ENCODE measurements around the gene GABRR3.
A peak's percentile ranks its signal among the peaks of the same experiment; 100 is the strongest.

Gene GABRR3
- total RNA-seq, result 0 to 0.07 reads per million in 2 donors

DNA sequence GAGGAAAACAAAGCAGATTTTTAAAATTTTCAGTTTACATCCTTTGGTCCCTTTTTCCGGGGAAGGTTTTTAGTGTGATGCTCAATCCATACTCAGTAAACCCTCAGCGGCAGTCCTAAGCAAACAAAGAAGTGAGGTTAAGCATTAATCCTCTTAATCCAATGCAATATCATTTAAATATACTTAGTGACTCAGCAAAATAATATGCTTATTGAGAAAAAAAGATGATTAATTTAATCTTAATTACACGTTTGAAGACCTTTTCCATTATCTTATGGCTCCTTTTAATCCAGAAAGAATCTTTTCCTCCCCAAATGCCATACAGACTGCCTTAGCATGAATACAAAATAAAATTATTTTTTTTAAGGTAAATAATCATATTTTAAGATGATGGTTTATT, at the start of gene GABRR3:
GABRR3 (minus strand) TSS at position 108 of the 400 bp plus-strand sequence. CDS start 328 bp downstream, outside the sequence.
- DNase-seq, result no peak

- DNase-seq, result no peak
Measured at GRCh38 chr3:98073486-98073885, 38.4 kb upstream of the GABRR3 start.

DNA sequence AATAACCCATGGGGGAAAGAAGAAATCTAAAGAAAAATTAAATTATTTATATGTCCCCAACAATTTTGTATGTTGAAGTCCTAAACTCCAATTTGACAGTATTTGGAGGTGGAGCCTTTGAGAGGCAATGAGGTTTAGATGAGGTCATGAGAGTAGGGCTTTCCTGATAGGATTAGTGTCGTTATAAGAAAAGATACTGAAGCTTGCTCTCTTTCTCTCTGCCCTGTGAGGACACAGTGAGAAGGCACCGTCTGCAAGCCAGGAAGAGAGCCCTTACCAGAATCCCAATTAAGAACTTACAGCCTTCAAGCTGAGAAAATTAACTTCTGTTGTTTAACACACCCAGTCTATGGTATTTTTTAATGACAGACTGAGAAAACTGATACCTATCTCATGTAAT, 35.7 kb upstream of the GABRR3 start:
- DNase-seq, result no peak

GRCh38 chr3:98068824-98069223, 33.7 kb upstream of the GABRR3 start:
- no peak for DNase-seq

- no peak for DNase-seq
Measured at GRCh38 chr3:98058244-98058960, 23.3 kb upstream of the GABRR3 start.

DNA sequence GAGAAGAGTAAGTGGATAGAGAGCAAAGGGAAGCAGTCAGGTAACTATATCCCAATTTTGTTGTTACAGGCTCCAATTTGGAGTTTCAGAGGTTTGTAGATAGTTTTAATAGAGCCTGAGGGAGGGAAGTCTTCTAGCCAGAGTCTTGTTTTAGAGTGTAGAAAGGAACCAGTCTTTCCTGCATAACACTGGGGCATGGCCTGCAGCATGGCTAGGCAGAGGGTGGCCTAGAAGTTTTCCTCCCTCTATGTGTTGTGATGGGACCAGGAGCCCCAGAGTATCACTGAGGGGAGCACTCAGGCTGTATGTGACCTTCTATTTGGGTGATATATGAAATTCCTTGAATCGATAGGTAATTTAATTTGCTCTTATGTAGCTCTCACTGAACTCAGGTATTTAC, 22.5 kb upstream of the GABRR3 start:
- DNase-seq, result no peak

- DNase-seq, result no peak
Measured at GRCh38 chr3:98056035-98056434, 20.9 kb upstream of the GABRR3 start.

DNA sequence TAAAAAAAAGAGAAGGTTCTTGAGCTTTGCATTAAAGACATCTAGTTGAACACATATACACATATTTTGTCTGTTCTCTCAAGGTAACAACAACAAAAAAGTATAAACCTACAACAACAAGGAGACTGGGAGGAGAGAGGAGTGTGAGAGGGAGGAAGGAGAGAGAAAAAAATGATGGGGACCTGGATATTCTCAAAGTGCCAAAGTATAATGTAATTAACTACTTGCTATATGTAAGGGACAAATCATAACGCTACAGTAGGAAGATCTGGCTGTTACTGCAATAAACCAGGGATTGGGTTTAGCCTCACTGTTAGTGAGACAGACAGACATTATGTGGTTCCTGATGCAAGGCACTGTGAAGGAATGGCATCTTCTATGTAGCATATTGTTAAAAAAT, 14.2 kb upstream of the GABRR3 start:
- no peak for DNase-seq

- no peak for DNase-seq
Measured at GRCh38 chr3:98048586-98048985, 13.5 kb upstream of the GABRR3 start.

GRCh38 chr3:98041350-98041749, 6.2 kb upstream of the GABRR3 start:
- no peak for DNase-seq

- DNase-seq, result peak in 4 of 5 experiments; percentile 53 to 93 (median 64)
Measured at GRCh38 chr3:98039322-98040024, 4.4 kb upstream of the GABRR3 start.

DNA sequence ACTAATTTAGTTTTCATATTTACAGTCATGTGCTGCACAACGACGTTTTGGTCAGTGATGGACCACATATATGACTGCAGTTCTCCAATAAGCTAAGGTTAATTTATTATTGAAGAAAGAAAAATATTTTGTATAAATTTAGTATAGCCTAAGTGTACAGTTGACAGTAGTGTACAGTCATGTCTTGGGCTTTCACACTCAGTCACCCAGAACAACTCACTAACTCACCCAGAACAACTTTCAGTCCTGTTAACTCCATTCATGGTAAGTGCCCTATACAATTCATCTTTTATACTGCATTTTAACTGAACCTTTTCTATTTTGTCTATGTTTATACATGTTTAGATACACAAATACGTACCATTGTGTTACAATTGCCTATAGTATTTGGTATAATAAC, 3.8 kb upstream of the GABRR3 start:
- no peak for DNase-seq

- peak in 1 of 5 experiments; percentile 76 for DNase-seq
Measured at GRCh38 chr3:98038286-98038685, 3.2 kb upstream of the GABRR3 start.

- no peak for DNase-seq
Measured at GRCh38 chr3:98034486-98034885, 629 bp downstream of the GABRR3 start.

DNA sequence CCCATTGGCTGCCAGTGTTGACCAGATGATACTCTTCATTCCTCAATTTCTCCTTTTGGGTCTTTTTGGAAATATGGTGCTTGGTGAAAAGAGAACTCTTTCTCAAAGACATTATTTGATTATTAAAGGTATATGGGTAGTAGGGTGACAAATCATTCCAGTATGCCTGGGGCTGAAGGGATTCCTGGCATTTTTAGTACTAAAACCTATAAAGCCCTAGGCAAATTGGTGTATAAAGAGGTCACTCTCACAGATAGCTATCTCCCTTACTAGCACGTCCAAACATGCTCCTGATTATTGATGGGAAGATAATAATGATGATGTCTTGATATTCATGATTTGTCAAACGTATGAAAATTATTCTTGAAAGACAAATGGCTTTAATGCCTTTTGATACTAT, 1.1 kb downstream of the GABRR3 start:
- no peak for DNase-seq

DNA sequence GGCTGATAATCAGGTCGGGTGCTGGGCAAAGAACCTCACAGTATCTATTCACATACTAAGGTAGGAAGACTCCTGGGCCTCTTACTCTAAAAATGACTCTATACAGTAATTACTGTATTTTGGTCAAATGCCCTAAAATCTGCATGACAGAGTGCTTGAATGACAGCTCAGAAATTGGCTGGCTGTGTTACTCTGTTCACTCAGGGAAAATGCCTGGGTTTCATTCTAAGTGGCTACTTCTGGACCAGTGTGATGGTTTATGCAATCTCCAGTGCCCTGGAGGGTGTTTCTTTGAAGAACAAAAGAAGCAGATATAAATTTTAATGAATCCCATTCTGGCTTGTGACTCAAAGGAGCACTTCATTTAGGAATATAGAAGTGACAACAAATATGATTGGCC, 2.2 kb downstream of the GABRR3 start:
- no peak for DNase-seq

- DNase-seq, result no peak
Measured at GRCh38 chr3:98032265-98032664, 2.9 kb downstream of the GABRR3 start.

DNA sequence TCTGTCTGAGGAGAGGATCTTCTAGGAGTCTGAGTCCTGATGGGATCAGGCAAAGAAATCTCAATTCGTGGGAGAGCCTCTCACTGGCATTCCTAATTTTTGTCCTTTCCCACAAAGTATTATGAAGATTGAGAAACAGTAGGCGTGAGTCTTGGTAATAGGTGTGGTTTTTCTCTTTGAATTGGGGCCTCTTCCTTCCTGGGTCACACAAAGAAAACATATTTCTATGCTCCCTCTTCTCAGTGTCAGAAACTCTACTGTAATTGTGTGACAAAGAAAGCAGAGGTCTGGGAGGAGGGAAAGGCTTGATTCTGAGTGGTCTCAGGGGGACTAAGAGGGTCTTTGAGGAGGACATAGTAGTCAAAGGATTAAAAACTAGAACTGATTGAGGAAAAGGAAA, 6.0 kb downstream of the GABRR3 start:
- peak in 1 of 5 experiments; percentile 63 for DNase-seq

DNA sequence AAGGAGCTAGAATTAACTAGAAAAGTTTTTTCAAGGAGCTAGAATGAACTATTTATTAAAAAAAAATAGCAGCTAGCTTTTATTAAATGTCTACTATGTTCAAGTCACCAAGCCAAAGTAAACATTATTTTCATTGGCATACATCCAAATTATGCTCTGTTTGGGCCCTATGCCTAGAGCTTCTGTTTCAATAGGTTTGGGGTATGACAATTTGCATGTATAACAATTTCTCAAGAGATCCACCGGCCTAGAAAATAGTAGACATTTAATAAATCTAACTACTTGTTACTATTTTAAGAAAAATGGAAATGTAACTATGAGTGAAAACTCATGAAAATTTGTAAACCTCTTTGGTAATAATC, 8.0 kb downstream of the GABRR3 start:
- no peak for DNase-seq

DNA sequence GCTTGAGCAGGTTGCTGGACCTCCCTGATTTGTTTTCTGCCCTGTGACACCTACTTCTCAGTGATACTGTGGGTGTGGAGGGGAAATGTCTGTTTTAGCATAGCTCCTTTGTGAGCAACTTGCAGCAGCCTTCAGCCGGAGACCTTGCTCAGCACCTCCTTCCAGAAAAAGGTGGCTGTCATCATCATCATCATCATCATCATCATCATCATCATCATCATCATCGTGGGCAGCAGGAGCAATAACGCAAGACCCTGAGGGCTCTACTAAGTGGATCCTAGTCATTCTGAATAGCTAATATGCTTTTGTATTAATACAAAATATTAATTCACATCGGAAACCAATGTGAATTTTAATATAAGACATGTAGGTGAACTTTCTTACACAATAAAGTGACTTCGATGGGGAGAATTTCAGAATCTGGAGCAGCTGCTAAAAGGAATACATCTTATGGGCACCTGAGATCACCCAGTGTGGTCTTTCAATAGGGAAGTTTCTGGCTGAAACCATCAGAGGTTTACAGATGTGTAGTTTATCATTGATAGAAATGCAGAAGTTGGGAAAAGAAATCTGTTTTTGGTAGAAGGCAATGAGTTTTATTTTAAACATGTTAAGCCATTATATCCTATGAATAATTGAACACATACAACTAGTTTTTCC, 8.6 kb downstream of the GABRR3 start:
- no peak for DNase-seq

GRCh38 chr3:98025392-98025945, 9.6 kb downstream of the GABRR3 start:
- no peak for DNase-seq

DNA sequence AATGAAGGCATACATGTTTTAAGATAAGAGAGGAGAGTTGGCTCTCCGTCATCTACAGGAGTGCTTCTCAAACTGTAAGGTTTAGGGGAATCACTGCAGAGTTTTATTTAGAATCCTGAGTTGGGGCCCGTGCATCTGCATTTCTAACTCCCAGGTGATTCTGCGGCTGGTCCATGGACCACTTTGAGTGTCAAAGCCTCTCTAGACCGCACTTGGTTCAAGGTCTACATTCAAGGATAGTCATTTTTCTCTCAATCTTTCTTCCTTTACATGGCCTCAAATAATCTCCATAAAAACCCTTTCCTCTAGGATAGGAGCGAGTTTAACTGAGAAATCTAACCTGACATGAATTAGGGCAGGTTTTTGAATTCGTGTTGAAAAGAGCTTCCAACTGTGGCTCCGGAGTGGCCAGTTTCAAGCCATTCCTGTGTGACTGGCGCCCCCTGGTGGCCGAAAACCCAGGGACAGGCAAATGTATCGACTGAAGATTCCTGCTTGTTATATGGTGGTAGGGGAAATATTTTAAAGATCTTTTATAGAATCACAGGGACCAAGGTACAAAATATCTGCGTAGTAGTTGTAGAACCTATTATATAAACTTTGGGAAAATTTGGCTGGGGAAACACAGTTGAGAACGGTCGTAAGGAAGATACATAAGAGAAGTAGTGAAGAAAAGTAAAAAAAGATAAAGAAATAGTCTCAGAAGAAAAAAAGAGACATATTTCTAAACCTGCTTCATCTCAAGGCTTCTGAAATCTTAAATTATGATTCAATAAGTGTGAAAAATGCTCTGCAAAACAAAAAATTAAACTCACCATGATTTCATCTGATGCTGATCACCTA, 11.9 kb downstream of the GABRR3 start:
- peak; percentile 62 to 92 (median 83) for DNase-seq
